ENCODE results near the gene RAB8A. TPM values are rescaled to one million over a fixed set of nuclear protein-coding genes. Genes with fewer than 3 reads are reported as not detected.

RAB8A gene
- total RNA-seq, 4 donors from 2014 or later: 40.2 to 65.6 (median 51.5) TPM

DNA sequence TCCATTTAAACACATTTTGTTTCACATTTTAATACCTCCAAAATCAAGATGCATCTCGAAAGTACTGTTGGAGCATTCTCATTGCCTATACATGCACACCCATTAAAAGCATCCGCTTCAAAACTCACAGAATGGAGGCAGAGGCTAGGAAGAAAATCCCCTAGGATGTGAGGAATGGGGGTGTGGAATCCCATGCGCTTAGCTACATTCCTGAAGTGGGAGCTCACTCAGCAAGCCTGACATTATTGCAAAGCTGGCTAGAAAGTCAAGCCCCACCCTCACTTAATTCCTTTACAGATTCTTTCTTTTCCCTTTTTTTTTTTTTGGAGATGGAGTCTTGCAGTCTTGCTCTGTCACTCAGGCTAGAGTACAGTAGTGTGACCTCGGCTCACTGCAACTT is 68.9 kb downstream of the RAB8A start:
- Histone ChIP-seq H3K4me3 (replicated peaks in 1 of 3) (no peak overlapping the region), H3K4me1 (peaks cover 4% of the 10 kb centered on the region in 2 donors), H3K27ac (no peak overlapping the region), H3K36me3 (no peaks in the 10 kb centered on the region), H3K27me3 (no peaks in the 10 kb centered on the region), H3K9me3 (no peaks in the 10 kb centered on the region)
- no peak for DNase-seq
- WGBS, 2 donors: 52 to 56% methylated on average over 4 of the region's 4 CpGs
- intact Hi-C loops (cut with DNase I): loop anchor here (5.0 kb wide), 1 partner anchor 548 kb away; no protein-coding TSS in a partner anchor
- TF ChIP-seq, protein P1, sequence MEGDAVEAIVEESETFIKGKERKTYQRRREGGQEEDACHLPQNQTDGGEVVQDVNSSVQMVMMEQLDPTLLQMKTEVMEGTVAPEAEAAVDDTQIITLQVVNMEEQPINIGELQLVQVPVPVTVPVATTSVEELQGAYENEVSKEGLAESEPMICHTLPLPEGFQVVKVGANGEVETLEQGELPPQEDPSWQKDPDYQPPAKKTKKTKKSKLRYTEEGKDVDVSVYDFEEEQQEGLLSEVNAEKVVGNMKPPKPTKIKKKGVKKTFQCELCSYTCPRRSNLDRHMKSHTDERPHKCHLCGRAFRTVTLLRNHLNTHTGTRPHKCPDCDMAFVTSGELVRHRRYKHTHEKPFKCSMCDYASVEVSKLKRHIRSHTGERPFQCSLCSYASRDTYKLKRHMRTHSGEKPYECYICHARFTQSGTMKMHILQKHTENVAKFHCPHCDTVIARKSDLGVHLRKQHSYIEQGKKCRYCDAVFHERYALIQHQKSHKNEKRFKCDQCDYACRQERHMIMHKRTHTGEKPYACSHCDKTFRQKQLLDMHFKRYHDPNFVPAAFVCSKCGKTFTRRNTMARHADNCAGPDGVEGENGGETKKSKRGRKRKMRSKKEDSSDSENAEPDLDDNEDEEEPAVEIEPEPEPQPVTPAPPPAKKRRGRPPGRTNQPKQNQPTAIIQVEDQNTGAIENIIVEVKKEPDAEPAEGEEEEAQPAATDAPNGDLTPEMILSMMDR (IDR thresholded peaks at IDR 0.05): no peak
- no peak for TF ChIP-seq POLR2A (IDR thresholded peaks at IDR 0.05)

Other genes starting within 250 kb of the RAB8A start
- gene CYP4F2, start 213.8 kb upstream of the RAB8A start, total RNA-seq: not detected
- gene CYP4F11, start 177.4 kb upstream of the RAB8A start, total RNA-seq: 10 to 100 TPM in 1 of 4 donors, 1 to 10 TPM in 2, under 1 TPM in 1; 0.56 to 39.5 (median 7.5) TPM
- not detected for gene OR10H4, start 162.9 kb upstream of the RAB8A start, total RNA-seq
- 100 to 1,000 TPM; 101 to 296 (median 151) TPM for gene TPM4, start 35.4 kb upstream of the RAB8A start, total RNA-seq
- gene HSH2D, start 31.8 kb downstream of the RAB8A start, total RNA-seq: 1 to 10 TPM in 3 of 4 donors, under 1 TPM in 1; 0.94 to 4.6 (median 2.5) TPM
- not detected for gene CIB3, start 61.6 kb downstream of the RAB8A start, total RNA-seq
- 10 to 100 TPM; 67.9 to 93.9 (median 87.9) TPM for gene FAM32A, start 73.5 kb downstream of the RAB8A start, total RNA-seq
- 10 to 100 TPM; 52.0 to 83.0 (median 56.3) TPM for gene AP1M1, start 86.0 kb downstream of the RAB8A start, total RNA-seq
- 10 to 100 TPM in 3 of 4 donors, 1 to 10 TPM in 1; 9.1 to 15.9 (median 14.0) TPM for gene KLF2, start 212.9 kb downstream of the RAB8A start, total RNA-seq

Data from thyroid gland (tissue), 4 donors.